Colonic mucosa (tissue), 4 donors: Measurements from ENCODE around the gene ARHGEF37. TPM values are rescaled to one million over a fixed set of nuclear protein-coding genes. Genes with fewer than 3 reads are reported as not detected.
"Not testable (repeated sequence)": the region's sequence is repeated elsewhere in the genome, so short reads cannot be mapped to it uniquely, and the experiment has no call there.

Experiments used
- DNase-seq: peaks from one replicate; pipeline ENCODE4 v3.0.0-alpha.2; 2020
- H3K27ac ChIP-seq: fragments of 200-600 bp; one replicate; pipeline ENCODE4 v1.8.0; 2021
- H3K27me3 ChIP-seq: fragments of 200-600 bp; one replicate; pipeline ENCODE4 v1.8.0; 2021
- H3K36me3 ChIP-seq: fragments of 200-600 bp; one replicate; pipeline ENCODE4 v1.8.0; 2021
- H3K4me1 ChIP-seq: fragments of 200-600 bp; one replicate; pipeline ENCODE4 v1.8.0; 2021; ENCODE audit warnings: mild to moderate bottlenecking
- H3K4me3 ChIP-seq: fragments of 200-600 bp; one replicate; pipeline ENCODE4 v1.8.0; 2021
- H3K9ac ChIP-seq, 2 donors: one replicate each; pipeline ENCODE4 v1.7.0; 2013; ENCODE audit warnings: control low read depth in 2 of 2, low read depth in 2 of 2, low read length in 2 of 2
- H3K9me3 ChIP-seq: fragments of 200-600 bp; one replicate; pipeline ENCODE4 v1.8.0; 2021
- CTCF ChIP-seq: fragments of 200-600 bp; IDR thresholded peaks from one replicate; pipeline ENCODE4 v1.8.0; 2022; ENCODE audit warnings: antibody characterized with exemption, mild to moderate bottlenecking
- intact Hi-C: fragments of 100-400 bp; cut with DNase I; formaldehyde crosslinking; loops from one replicate; pipeline ENCODE4 v1.14.1; 2022
- total RNA-seq, 2 donors: library from RNA; stranded (reverse); fragmentation: NEBNext Ultra II Directional in 1 of 2; extraction: Animal tissue kit (Norgen Biotek cat#: 25700) in 1 of 2; gene quantifications; one replicate each; pipeline ENCODE4 v1.2.1, GENCODE V29; 2021
- donor health status: healthy.
- donor health status: DM: no; HTN: no; CAD: no.
- donor health status: DM: no; HTN: no; CAD: no.

The ARHGEF37 gene
- 10 to 100 TPM; 11.9 to 15.7 TPM for total RNA-seq

DNA sequence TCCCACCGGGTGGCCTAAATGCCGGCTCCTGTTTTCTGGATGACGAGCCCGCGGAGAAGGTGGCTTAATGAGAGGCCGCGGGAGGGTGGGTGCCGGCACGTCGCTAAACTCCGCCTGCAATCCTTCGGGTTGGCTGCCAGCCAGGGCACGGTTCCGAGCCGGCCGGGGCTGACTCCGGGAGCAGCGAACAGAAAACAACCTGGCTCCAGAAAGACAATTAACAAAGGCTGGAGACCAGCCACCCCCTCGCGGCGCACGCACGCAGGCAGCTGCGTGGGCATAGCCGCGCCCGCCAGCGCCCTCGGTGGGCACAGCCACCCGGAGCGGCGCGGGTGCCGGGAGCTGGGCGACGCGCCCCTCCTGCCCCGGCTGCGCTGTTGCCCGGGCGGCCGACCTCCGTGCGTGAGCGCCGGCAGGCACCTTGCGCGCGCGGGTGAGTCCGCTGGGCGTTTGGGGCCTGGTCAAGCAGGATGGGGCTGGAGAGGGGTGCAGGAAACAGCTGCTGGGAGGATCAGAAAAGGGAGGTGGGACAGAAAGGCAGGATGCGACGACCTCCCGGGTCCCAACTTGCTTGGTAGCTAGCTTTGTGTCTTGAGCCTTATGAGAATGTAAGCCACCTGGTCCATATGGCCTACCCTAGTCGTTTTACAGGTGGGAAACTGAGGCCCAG is at the start of gene ARHGEF37:
Gene ARHGEF37, plus strand, starts transcription at position 307 of the 670 bp plus-strand sequence. CDS start 16,272 bp downstream, outside the sequence.
- peak within 1 kb of the TSS; percentile 32 for H3K4me3 ChIP-seq
- no peaks in the 10 kb centered on the region for H3K9me3 ChIP-seq
- H3K27ac ChIP-seq = peak within 1 kb of the TSS; percentile 75
- TF ChIP-seq CTCF = no peak
- no peaks in the 10 kb centered on the region for H3K36me3 ChIP-seq
- peak within 1 kb of the TSS; percentile 89 to 94 for H3K9ac ChIP-seq
- intact Hi-C loops = no loop called here
- peak; percentile 93 for DNase-seq
- no peaks in the 10 kb centered on the region for H3K4me1 ChIP-seq
- H3K27me3 ChIP-seq = no peaks in the 10 kb centered on the region

- H3K27me3 ChIP-seq = no peaks in the 10 kb centered on the region
- H3K36me3 ChIP-seq = no peaks in the 10 kb centered on the region
- no peak for DNase-seq
- H3K4me1 ChIP-seq = no peaks in the 10 kb centered on the region
- no peak overlapping the region for H3K9ac ChIP-seq
- H3K27ac ChIP-seq = no peak overlapping the region
- no peaks in the 10 kb centered on the region for H3K9me3 ChIP-seq
- intact Hi-C loops = no loop called here
- TF ChIP-seq CTCF = no peak
- H3K4me3 ChIP-seq = no peak overlapping the region
Observed at GRCh38 chr5:149532413-149532812, 48.9 kb upstream of the ARHGEF37 start.

- H3K27ac ChIP-seq, H3K36me3 ChIP-seq, H3K9me3 ChIP-seq, DNase-seq, H3K9ac ChIP-seq, H3K4me3 ChIP-seq, intact Hi-C loops, H3K27me3 ChIP-seq, H3K4me1 ChIP-seq: not testable (repeated sequence)
Observed at GRCh38 chr5:149535787-149536186, 45.5 kb upstream of the ARHGEF37 start.

DNA sequence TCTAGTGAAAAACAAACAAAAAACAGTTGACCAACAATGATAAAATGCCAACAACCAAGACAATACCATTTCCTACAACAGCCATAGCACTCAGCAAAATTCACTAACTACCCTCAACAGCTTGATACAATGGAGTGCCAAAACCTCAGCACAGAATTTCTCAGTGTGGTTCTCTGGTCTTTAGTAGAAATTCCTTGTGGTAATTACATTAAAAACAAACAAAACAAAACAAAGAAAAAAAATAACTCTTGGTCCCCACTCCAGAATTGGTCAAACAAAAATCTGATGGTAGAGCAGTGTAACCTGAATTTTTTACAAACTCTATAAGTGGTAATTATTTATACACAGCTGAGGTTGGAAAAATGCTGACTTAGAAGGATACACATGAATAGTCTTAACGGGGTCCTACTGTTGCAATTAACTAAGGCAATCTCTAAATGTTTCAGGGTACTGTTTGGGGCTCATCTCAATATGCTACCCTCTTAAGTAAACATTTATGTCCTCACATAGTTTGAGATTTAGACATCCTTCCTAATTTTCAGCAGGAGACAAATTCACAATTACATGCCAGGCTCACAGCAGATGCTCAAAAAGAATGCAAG is 43.8 kb upstream of the ARHGEF37 start:
- Histone ChIP-seq H3K9ac (no peak overlapping the region), H3K4me1 (no peaks in the 10 kb centered on the region), H3K9me3 (no peaks in the 10 kb centered on the region), H3K27ac (no peak overlapping the region), H3K4me3 (no peak overlapping the region), H3K27me3 (no peaks in the 10 kb centered on the region), H3K36me3 (no peaks in the 10 kb centered on the region)
- intact Hi-C loops = no loop called here
- TF ChIP-seq CTCF = no peak
- DNase-seq = no peak

DNA sequence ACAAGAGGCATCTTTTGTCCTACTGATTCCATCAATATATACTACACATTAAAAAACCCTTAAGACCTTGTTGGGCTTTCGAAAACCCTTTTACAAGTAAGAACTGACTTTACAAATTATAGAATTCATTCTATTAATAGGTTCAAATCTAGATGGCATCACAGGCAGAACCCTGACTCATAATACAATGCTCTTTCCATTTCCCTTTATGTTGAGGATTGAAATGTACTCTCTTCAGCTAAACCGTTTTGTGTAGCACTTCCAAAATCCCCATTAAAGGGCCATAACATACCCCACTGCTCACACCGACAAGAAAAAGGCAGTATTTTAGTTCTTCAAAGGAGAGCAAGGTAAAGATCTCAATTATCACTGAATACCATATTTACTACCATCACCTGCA is 41.2 kb upstream of the ARHGEF37 start:
- TF ChIP-seq CTCF = no peak
- Histone ChIP-seq H3K4me1 (peaks cover 6% of the 10 kb centered on the region), H3K9me3 (no peaks in the 10 kb centered on the region), H3K4me3 (no peak overlapping the region), H3K27ac (no peak overlapping the region), H3K27me3 (no peaks in the 10 kb centered on the region), H3K36me3 (no peaks in the 10 kb centered on the region), H3K9ac (no peak overlapping the region)
- intact Hi-C loops = no loop called here
- DNase-seq = no peak

- H3K9me3 ChIP-seq = no peaks in the 10 kb centered on the region
- no peak overlapping the region for H3K27ac ChIP-seq
- peaks cover 6% of the 10 kb centered on the region for H3K4me1 ChIP-seq
- intact Hi-C loops = no loop called here
- TF ChIP-seq CTCF = no peak
- no peak overlapping the region for H3K9ac ChIP-seq
- no peaks in the 10 kb centered on the region for H3K27me3 ChIP-seq
- no peaks in the 10 kb centered on the region for H3K36me3 ChIP-seq
- H3K4me3 ChIP-seq = no peak overlapping the region
- no peak for DNase-seq
Observed at GRCh38 chr5:149541893-149542292, 39.4 kb upstream of the ARHGEF37 start.
